Adipocyte (in vitro differentiated cells): Measurements from ENCODE around the gene FABP6.
"Not testable (repeated sequence)": the region's sequence is repeated elsewhere in the genome, so short reads cannot be mapped to it uniquely, and the experiment has no call there.

Source experiments
- DNase-seq: peaks from one replicate; pipeline ENCODE4 v3.0.0-alpha.2; 2015; ENCODE audit warnings: low read depth
- H3K27me3 ChIP-seq: replicated peaks from 2 replicates; pipeline ENCODE4 v1.7.0; 2013; ENCODE audit warnings: mild to moderate bottlenecking, low read length, moderate library complexity; ENCODE audit not compliant: control insufficient read depth, insufficient read depth
- H3K36me3 ChIP-seq: 2 replicates; pipeline ENCODE4 v1.7.0; 2013; ENCODE audit warnings: low read length, mild to moderate bottlenecking, moderate library complexity; ENCODE audit not compliant: control insufficient read depth, insufficient read depth, severe bottlenecking
- H3K4me1 ChIP-seq: 2 replicates; pipeline ENCODE4 v1.7.0; 2013; ENCODE audit warnings: mild to moderate bottlenecking, low read length, moderate library complexity; ENCODE audit not compliant: control insufficient read depth, insufficient read depth
- H3K4me3 ChIP-seq: 2 replicates; pipeline ENCODE4 v1.7.0; 2013; ENCODE audit warnings: mild to moderate bottlenecking, low read length, moderate library complexity
- H3K9ac ChIP-seq: 2 replicates; pipeline ENCODE4 v1.7.0; 2013; ENCODE audit warnings: mild to moderate bottlenecking, low read length, moderate library complexity
- H3K9me3 ChIP-seq: 2 replicates; pipeline ENCODE4 v1.7.0; 2013; ENCODE audit warnings: mild to moderate bottlenecking, low read length, moderate library complexity; ENCODE audit not compliant: control insufficient read depth

The FABP6 gene

GRCh38 chr5:160229190-160229742 lies at the start of gene FABP6:
FABP6 (plus strand) TSS chr5:160229506; CDS start chr5:160229558, 52 bp downstream.
- Histone ChIP-seq H3K36me3 (no peaks in the 10 kb centered on the region), H3K9ac (no peak within 1 kb of the TSS), H3K4me3 (no peak within 1 kb of the TSS), H3K27me3 (peaks cover 6% of the 10 kb centered on the region), H3K9me3 (no peaks in the 10 kb centered on the region), H3K4me1 (peaks cover 11% of the 10 kb centered on the region)
- DNase-seq: no peak

GRCh38 chr5:160180931-160181330 lies 48.4 kb upstream of the FABP6 start:
- no peak for DNase-seq

GRCh38 chr5:160181965-160182622 lies 47.2 kb upstream of the FABP6 start:
- Histone ChIP-seq H3K9me3 (peaks cover 12% of the 10 kb centered on the region), H3K4me1 (no peaks in the 10 kb centered on the region), H3K36me3 (no peaks in the 10 kb centered on the region), H3K27me3 (no peaks in the 10 kb centered on the region), H3K4me3 (no peak overlapping the region), H3K9ac (no peak overlapping the region)
- no peak for DNase-seq

More at GRCh38 chr5:160180931-160181330, 48.4 kb upstream of the FABP6 start:
- Histone ChIP-seq H3K36me3 (no peaks in the 10 kb centered on the region), H3K9ac (no peak overlapping the region), H3K9me3 (peaks cover 4% of the 10 kb centered on the region), H3K4me1 (no peaks in the 10 kb centered on the region), H3K27me3 (no peaks in the 10 kb centered on the region), H3K4me3 (no peak overlapping the region)

GRCh38 chr5:160183075-160183474 lies 46.2 kb upstream of the FABP6 start:
- Histone ChIP-seq H3K9me3 (peaks cover 12% of the 10 kb centered on the region), H3K4me1 (peaks cover 2% of the 10 kb centered on the region), H3K36me3 (no peaks in the 10 kb centered on the region), H3K9ac (no peak overlapping the region), H3K4me3 (no peak overlapping the region), H3K27me3 (no peaks in the 10 kb centered on the region)
- no peak for DNase-seq

- Histone ChIP-seq H3K4me3 (no peak overlapping the region), H3K27me3 (no peaks in the 10 kb centered on the region), H3K9me3 (peaks cover 12% of the 10 kb centered on the region), H3K9ac (no peak overlapping the region), H3K4me1 (peaks cover 2% of the 10 kb centered on the region), H3K36me3 (no peaks in the 10 kb centered on the region)
- no peak for DNase-seq
Measured at GRCh38 chr5:160185626-160186360, 43.5 kb upstream of the FABP6 start.

- Histone ChIP-seq H3K9ac (no peak overlapping the region), H3K4me3 (no peak overlapping the region), H3K27me3 (no peaks in the 10 kb centered on the region), H3K9me3 (peaks cover 12% of the 10 kb centered on the region), H3K36me3 (no peaks in the 10 kb centered on the region), H3K4me1 (peaks cover 2% of the 10 kb centered on the region)
- DNase-seq: no peak
Measured at GRCh38 chr5:160186480-160186879, 42.8 kb upstream of the FABP6 start.

GRCh38 chr5:160187091-160187490 lies 42.2 kb upstream of the FABP6 start:
- Histone ChIP-seq H3K9me3 (peaks cover 12% of the 10 kb centered on the region), H3K36me3 (no peaks in the 10 kb centered on the region), H3K4me3 (no peak overlapping the region), H3K4me1 (peaks cover 2% of the 10 kb centered on the region), H3K27me3 (no peaks in the 10 kb centered on the region), H3K9ac (no peak overlapping the region)
- DNase-seq: no peak

GRCh38 chr5:160188141-160189015 lies 40.9 kb upstream of the FABP6 start:
- Histone ChIP-seq H3K36me3 (no peaks in the 10 kb centered on the region), H3K9me3 (peaks cover 12% of the 10 kb centered on the region), H3K4me1 (peaks cover 2% of the 10 kb centered on the region), H3K9ac (peak overlapping the region; percentile 78), H3K27me3 (no peaks in the 10 kb centered on the region), H3K4me3 (peak overlapping the region; percentile 74)
- DNase-seq: peak; percentile 79

GRCh38 chr5:160192424-160192823 lies 36.9 kb upstream of the FABP6 start:
- Histone ChIP-seq H3K9ac (no peak overlapping the region), H3K4me3 (no peak overlapping the region), H3K27me3 (peaks cover 3% of the 10 kb centered on the region), H3K9me3 (no peaks in the 10 kb centered on the region), H3K4me1 (peaks cover 3% of the 10 kb centered on the region), H3K36me3 (no peaks in the 10 kb centered on the region)
- no peak for DNase-seq

- not testable (repeated sequence) for H3K9ac ChIP-seq, H3K4me3 ChIP-seq, H3K36me3 ChIP-seq, DNase-seq, H3K27me3 ChIP-seq, H3K4me1 ChIP-seq, H3K9me3 ChIP-seq
Measured at GRCh38 chr5:160193076-160193475, 36.2 kb upstream of the FABP6 start.

- H3K9ac ChIP-seq, H3K36me3 ChIP-seq, H3K4me3 ChIP-seq, DNase-seq, H3K4me1 ChIP-seq, H3K9me3 ChIP-seq, H3K27me3 ChIP-seq: not testable (repeated sequence)
Measured at GRCh38 chr5:160193790-160194189, 35.5 kb upstream of the FABP6 start.
